NCI-H1105 treated with DMSO at 0.1 percent for 48 hours (cell line): Measurements from ENCODE around the gene SNRNP70.
"Not testable (repeated sequence)": the region's sequence is repeated elsewhere in the genome, so short reads cannot be mapped to it uniquely, and the experiment has no call there.

Experiments
- DNase-seq: peaks from one replicate; lab custom pipeline; 2025; lab: John Stamatoyannopoulos, UW

The SNRNP70 gene, protein sequence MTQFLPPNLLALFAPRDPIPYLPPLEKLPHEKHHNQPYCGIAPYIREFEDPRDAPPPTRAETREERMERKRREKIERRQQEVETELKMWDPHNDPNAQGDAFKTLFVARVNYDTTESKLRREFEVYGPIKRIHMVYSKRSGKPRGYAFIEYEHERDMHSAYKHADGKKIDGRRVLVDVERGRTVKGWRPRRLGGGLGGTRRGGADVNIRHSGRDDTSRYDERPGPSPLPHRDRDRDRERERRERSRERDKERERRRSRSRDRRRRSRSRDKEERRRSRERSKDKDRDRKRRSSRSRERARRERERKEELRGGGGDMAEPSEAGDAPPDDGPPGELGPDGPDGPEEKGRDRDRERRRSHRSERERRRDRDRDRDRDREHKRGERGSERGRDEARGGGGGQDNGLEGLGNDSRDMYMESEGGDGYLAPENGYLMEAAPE

DNA sequence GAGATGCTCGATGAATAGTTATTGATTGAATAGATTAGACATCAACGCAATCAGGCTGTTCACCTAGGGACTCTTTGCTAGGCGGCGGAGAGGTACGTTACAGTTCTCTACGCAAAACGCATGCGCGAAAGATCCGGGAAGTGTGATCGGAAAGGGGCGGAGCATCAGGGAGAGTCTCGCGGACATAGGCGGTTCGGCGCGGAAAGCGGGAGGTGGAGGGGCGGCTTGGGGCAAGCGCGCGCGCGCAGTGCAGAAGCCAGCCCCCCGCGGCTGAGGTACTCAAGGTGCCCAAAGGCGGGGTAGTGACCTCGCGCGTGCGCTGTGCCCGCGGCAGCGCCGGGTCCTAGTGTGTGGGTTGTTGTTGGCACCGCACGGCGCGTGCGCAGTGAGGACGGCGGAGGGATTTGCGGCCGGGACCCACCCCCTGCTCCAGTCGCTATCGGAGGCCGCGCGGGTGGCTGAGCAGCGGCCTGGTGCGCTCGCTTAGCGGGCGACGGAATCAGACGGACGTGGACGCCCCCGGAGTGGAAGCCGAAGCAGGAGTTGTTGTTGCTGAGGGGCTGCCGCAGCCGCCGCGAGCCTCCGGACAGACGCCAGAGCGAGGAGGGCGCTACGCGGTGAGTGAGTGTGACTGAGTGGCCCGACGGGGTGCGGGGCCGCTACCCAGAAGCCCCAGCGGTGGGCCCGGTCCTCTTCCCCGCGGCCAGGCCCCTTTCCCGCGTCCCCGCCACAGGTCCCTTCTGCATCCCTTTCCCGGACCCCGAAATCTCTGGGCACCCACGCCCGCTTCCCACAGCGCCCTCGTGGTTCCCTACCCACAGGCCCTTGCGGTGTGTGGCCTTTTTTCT, at the start of gene SNRNP70:
Gene SNRNP70, plus strand, starts transcription at position 432 of the 848 bp plus-strand sequence. CDS start 964 bp downstream, outside the sequence.
- peak; percentile 99 for DNase-seq

DNA sequence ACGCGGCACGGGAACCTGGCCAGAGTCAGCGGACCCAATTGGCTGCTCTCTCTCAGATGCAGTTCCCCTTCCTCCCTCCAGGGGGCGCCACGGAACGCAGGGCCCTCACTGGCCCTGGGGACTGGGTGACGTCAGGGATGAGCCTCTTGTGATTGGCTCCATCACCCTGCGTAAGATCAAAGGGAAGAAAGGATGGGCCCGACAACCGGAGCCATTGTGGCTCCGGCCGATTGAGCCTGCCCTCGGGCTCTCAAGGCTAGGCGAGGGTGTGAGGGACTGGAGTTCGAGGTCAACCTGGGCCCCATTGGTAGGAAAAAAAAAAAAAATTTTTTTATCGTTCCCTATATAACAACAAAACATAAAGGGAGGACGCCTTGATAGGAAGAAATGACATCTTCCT, 48.4 kb upstream of the SNRNP70 start, which contains the start of gene CGB1:
Gene CGB1, minus strand, starts transcription at position 81 of the 400 bp plus-strand sequence. CDS start 184 bp downstream, outside the sequence.
- DNase-seq: peak; percentile 7

DNA sequence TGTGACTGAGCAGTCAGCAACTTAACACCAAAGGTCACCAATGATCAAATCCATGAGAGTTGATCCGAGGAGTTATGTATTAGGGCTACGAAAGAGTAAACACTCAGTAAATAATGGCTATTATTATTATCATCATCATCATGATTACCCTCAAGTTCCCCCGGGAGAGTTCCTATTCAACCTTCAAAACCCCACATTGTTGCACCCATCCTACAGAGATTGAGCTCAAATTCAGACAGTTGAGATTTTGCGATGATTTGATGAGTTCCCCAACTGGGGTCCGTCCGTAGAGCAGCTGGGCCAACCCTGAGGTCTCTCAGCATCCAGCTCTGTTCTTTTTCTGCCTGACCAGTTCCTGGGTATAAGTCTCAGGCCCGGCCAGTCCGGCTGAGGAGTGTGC, 47.1 kb upstream of the SNRNP70 start:
- DNase-seq: not testable (repeated sequence)

DNA sequence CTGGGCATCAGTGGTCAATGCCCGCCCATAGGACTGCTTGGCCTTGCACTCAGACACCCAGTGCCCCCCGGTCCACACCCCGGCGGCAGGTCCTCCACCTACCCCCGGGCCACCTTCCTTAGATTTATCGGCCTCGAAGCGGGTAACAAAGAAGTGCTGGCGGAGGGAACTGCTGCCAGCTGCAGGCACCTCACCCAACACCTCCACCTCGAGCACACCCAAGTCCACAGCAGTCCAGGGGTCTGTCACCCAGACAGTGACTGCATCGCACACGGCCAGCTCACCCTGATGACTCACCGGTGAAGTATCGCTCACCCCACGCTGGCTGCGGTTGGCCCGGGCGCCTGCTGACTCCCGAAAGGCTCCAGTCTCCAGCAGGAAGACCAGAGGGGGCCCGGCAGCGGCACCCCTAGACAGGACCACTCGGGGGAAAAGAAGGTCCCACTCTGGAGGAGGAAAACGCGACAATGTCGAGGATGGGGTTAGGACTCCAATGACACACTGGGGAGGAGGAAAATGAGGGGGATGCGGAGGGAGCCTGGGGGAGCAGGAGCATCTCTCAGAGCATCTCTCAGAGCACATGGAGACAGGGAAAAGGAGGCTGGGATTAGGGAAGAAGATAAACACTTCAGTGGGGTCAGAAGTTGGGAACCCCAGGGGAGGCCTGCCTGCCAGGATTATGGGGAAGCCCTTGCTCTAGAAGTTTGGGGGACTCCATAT, 46.5 kb upstream of the SNRNP70 start:
- not testable (repeated sequence) for DNase-seq

- not testable (repeated sequence) for DNase-seq
Observed at GRCh38 chr19:49039736-49040135, 45.5 kb upstream of the SNRNP70 start.

DNA sequence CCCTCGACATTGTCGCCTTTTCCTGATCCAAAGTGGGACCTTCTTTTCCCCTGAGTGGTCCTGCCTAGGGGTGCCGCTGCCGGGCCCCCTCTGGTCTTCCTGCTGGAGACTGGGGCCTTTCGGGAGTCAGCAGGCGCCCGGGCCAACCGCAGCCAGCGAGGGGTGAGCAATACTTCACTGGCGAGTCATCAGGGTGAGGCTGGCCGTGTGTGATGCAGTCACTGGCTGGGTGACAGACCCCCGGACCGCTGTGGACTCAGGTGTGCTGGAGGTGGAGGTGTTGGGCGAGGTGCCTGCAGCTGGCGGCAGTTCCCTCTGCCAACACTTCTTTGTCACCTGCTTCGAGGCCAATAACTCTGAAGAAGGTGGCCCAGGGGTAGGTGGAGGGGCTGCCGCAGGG, 43.1 kb upstream of the SNRNP70 start:
- DNase-seq: no peak

GRCh38 chr19:49042666-49043065, 42.6 kb upstream of the SNRNP70 start:
- DNase-seq: not testable (repeated sequence)

- not testable (repeated sequence) for DNase-seq
Observed at GRCh38 chr19:49043548-49043947, 41.7 kb upstream of the SNRNP70 start, which contains the start of gene CGB5. CGB5 (plus strand) TSS chr19:49043848; CDS start chr19:49044210, 362 bp downstream.

DNA sequence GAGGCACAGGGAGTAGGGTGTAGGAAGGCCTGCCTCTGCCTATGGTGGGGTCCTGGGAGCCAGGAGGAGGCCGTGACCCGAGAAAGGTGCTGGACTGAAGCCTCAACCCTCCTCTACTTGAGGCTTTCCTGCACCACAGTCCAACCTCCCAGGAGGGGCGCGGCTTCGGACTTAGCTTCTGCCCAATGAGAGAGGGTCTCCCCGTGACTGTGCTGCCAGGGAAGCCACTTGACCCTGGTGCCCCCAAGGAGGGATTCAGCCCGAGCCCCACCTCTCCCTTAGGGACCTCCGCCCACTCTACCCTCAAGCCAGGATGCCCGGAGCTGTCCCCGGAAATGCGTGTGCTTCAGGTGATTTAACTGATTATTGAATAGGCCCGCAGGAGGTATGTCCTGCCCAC, 36.2 kb upstream of the SNRNP70 start, which contains the start of gene CGB8:
Gene CGB8, minus strand, starts transcription at position 101 of the 400 bp plus-strand sequence. CDS start 372 bp downstream, outside the sequence.
- not testable (repeated sequence) for DNase-seq

DNA sequence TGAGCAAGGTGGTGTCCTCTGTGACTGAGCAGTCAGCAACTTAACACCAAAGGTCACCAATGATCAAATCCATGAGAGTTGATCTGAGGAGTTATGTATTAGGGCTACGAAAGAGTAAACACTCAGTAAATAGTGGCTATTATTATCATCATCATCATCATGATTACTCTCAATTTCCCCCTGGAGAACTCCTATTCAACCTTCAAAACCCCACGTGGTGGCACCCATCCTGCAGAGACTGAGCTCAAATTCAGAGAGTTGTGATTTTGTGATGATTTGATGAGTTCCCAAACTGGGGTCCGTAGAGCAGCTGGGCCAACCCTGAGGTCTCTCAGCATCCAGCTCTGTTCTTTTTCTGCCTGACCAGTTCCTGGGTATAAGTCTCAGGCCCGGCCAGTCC, 35.4 kb upstream of the SNRNP70 start:
- DNase-seq: not testable (repeated sequence)

- DNase-seq: not testable (repeated sequence)
Observed at GRCh38 chr19:49050376-49051033, 34.7 kb upstream of the SNRNP70 start.

- DNase-seq: peak; percentile 44
Observed at GRCh38 chr19:49056101-49056901, 28.9 kb upstream of the SNRNP70 start.

DNA sequence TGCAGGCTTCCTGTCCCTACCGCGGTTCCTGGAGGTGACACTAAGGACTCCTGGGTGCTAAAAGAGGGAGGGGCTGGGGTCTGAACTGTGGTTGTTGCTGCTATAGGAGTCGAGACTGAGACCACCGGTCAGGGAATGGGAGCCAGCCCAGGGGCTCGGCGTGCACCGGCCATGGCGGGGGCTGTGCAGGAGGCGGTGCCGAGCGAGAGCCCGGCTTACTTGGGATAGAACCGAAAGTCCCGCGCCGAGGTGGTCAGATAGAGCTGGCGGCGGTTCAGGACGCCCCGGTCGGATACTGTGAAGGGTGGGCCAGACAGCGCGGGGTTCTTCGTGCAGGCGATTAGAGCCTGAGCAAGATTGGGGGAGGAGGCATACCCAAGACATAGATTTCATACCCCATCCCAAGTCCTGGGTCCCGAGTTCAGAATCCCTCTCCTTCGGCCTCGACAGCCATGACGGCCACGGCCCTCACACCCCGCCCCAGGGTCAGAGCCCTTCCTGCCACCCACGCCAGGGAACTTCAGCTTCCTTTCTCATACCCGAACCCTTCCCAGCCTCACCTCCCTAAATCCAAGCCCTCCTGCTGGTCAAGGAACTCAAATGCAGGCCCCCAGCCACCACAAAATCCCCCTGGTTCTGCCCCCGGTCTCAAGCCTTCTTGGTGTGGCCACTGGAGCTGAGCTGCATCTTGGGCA, 28.2 kb upstream of the SNRNP70 start:
- not testable (repeated sequence) for DNase-seq

GRCh38 chr19:49057636-49058234, 27.5 kb upstream of the SNRNP70 start, which contains the start of gene CGB7:
CGB7 (minus strand) TSS chr19:49057749; CDS start chr19:49055375, 2,374 bp downstream.
- peak; percentile 37 for DNase-seq

- DNase-seq: no peak
Observed at GRCh38 chr19:49058562-49058961, 26.7 kb upstream of the SNRNP70 start.

GRCh38 chr19:49059053-49059452, 26.2 kb upstream of the SNRNP70 start:
- no peak for DNase-seq

DNA sequence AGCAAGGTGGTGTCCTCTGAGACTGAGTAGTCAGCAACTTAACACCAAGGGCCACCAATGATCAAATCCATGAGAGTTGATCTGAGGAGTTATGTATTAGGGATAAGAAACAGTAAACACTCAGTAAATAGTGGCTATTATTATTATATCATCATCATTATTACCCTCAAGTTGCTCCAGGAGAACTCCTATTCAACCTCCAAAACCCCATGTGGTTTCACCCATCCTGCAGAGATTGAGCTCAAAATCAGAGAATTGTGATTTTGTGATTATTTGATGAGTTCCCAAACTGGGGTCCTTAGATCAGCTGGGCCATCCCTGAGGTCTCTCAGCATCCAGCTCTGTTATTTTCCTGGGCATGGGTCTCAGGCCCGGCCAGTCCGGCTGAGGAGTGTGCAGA, 24.3 kb upstream of the SNRNP70 start:
- no peak for DNase-seq

- DNase-seq: no peak
Observed at GRCh38 chr19:49061445-49061844, 23.8 kb upstream of the SNRNP70 start.

DNA sequence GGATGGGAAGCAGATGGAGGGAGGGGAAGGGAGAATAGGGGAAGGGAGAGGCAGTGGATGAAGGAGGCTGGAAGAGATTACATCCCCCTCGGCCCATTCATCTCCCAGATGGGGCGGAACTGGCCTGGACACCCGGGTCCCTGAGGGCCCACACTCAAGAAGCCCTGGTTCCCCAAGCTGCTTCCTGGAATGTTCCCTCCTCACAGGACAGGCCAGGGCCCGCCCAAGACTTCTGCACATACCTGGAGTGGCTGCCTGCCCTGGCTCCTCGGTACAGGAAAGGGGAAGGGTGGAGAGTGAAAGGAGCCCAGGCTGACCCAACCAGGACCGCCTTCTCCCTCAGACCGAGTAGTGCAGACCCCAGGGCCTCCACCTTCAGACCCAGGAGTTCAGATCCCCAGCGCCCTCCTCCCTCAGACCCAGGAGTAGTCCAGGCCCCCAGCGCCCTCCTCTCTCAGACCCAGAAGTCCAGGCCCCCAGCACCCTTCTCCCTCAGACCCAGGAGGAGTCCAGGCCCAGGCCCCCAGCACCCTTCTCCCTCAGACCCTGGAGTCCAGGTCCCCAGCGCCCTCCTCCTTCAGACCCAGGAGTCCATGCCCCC, 21.1 kb upstream of the SNRNP70 start:
- no peak for DNase-seq
